SK-N-DZ (cell line): ENCODE measurements around the gene RNF7.
A peak's percentile ranks its signal among the peaks of the same experiment; 100 is the strongest.
"Not testable (repeated sequence)": the region's sequence is repeated elsewhere in the genome, so short reads cannot be mapped to it uniquely, and the experiment has no call there.

Experiments used
- DNase-seq: peaks from one replicate; pipeline ENCODE4 v3.0.0-alpha.2; 2015; ENCODE audit warnings: low spot score

RNF7 gene

GRCh38 chr3:141735176-141735575 is 2.9 kb upstream of the RNF7 start:
- no peak for DNase-seq

GRCh38 chr3:141735770-141736465 is 2.2 kb upstream of the RNF7 start:
- DNase-seq: no peak

DNA sequence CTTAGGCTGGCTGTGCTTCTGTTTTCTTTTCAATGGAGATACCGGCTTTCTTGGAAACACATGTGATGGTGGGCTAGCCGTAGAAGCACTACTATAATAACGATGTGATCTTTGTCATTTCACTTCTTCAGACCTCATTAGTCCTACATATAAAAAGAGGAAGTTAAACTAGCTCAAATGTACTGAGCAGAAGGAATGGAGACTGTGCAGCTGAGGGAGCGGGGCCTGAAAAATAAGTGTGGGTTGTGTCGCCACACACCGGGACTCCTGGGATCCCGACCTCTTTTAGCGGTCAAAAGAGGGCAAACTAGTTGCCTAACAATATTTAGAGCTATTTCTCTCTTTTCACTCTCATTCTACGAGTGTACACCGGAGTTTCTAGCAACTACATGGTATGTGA is 1.0 kb upstream of the RNF7 start:
- DNase-seq: no peak

DNA sequence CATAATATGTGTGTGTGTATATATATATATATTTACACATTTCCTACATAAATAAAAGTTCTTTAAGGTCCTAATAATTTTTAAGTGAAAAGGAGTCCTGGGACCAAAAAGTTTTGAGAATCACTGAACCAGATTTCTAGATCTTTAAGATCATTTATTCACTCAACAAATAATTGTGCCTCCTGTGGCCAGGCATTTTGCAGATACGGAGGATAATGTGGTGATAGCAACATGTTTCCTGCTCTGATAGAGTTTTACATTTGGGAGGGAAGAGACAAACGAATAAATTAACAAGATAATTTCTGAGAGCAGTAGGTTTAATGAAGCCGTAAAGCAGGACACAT is 448 bp upstream of the RNF7 start:
- no peak for DNase-seq

DNA sequence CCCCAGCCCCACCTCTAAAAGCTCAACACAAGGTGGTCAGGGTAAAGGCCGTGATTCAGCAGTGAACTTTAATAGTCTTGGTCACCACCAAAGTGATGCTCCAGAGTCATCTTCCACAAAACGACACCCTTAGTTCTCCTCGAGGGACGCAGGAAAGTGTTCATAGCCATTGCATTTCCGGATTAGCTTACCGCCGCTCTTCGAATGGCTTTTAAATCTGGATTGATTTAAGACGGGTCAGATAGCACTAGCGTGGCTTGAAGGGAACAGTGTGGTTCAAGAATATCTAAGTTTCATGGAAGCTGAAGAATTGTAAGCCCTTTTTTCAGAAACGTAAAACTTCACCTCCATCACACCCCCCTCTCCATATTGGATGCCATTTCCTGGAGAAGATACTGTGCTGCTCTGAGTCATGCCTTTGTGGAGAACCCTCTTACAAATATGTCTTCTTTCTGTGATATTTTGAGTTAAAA is 829 bp downstream of the RNF7 start:
- DNase-seq: peak; percentile 19

DNA sequence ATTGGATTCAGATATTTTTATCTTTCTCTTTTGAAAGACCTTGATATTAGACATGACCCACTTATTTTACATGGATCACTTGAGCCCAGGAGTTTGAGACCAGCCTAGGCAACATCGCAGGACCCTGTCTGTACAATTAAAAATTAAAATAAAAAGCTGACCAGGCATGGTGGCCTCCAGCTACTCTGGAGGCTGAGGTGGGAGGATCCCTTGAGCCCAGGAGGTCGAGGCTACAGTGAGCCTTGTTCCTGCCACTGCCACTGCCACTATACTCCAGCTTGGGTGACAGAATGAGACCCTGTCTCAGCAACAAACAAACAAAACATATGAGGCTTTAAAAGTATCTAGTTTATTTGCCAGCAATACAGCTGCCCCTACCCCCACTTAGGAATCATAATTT is 1.6 kb downstream of the RNF7 start:
- DNase-seq: no peak

DNA sequence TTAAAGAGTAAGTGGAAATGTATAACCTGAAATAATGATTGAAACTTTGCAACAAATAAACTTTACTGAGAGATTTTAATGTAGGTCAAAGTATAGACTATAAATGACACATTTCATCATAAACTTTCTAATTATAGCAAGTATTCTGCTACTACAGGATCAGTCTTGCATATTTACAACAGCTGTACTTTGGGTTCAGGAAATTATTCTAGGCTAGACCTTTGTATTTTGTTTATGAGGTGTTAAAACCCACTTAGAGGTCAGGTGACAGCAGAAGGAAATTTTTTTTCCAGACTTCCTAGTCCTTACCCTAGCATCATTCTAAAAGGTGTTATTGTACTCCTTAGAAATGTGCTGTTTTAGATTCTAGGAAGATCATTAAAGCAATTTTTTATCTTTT is 2.3 kb downstream of the RNF7 start:
- DNase-seq: no peak

- DNase-seq: no peak
Observed at GRCh38 chr3:141743305-141743704, 5.2 kb downstream of the RNF7 start.

DNA sequence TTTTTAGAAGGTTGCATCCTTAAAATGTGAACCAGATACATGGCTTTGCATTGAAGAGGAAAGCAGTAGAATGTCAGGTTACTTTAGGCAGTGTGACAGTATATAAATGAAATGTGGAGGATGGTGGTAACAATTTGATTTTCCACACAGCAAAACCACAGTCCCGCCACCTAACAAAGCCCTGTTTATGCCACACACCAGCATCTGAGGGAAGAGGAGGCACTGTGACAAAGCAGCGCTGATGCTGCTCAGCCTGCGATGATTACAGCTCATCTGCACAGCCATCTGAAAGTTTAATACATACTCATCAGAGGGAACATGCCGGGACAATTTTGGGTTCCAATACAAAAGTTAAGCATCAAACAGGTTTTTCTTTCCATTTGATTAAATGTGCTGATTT is 8.9 kb downstream of the RNF7 start:
- no peak for DNase-seq

- DNase-seq: no peak
Observed at GRCh38 chr3:141753399-141753798, 15.3 kb downstream of the RNF7 start.

GRCh38 chr3:141754032-141754431 is 15.9 kb downstream of the RNF7 start:
- no peak for DNase-seq

DNA sequence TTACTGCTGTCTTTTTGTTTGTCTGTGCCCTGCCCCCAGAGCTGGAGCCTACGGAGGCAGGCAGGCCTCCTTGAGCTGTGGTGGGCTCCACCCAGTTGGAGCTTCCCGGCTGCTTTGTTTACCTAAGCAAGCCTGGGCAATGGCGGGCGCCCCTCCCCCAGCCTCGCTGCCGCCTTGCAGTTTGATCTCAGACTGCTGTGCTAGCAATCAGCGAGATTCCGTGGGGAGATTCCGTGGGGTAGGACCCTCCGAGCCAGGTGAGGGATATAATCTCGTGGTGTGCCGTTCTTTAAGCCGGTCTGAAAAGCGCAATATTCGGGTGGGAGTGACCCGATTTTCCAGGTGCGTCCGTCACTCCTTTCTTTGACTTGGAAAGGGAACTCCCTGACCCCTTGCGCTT is 24.5 kb downstream of the RNF7 start:
- DNase-seq: not testable (repeated sequence)

GRCh38 chr3:141763088-141763750 is 25.1 kb downstream of the RNF7 start, which contains the start of gene GRK7:
Gene GRK7, plus strand, starts transcription at chr3:141763408. Its CDS starts 14,877 bp downstream, at chr3:141778285.
- DNase-seq: no peak

- DNase-seq: no peak
Observed at GRCh38 chr3:141764045-141764444, 25.9 kb downstream of the RNF7 start.

GRCh38 chr3:141764465-141764864 is 26.4 kb downstream of the RNF7 start:
- no peak for DNase-seq

- DNase-seq: no peak
Observed at GRCh38 chr3:141764986-141765385, 26.9 kb downstream of the RNF7 start.

DNA sequence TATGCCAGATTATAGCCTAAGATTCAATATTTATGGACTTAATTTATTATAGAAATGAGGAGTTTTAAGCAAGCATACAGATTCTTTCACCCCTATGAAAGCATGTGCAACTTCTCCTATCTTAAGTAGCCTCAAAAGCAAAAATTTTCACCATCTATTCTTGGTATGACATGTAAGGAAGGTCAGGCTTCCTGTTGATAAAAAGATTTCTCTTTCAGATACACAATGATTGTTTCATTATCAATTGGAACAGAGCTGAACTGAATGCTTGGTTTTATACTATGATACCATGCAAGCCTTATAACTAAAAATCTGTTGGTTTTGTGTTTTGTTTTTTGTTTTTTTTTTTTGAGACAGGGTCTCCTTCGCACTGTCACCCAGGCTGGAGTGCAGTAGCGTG is 29.0 kb downstream of the RNF7 start:
- no peak for DNase-seq

GRCh38 chr3:141769221-141769894 is 31.3 kb downstream of the RNF7 start:
- peak; percentile 96 for DNase-seq

- no peak for DNase-seq
Observed at GRCh38 chr3:141773676-141774075, 35.6 kb downstream of the RNF7 start.

DNA sequence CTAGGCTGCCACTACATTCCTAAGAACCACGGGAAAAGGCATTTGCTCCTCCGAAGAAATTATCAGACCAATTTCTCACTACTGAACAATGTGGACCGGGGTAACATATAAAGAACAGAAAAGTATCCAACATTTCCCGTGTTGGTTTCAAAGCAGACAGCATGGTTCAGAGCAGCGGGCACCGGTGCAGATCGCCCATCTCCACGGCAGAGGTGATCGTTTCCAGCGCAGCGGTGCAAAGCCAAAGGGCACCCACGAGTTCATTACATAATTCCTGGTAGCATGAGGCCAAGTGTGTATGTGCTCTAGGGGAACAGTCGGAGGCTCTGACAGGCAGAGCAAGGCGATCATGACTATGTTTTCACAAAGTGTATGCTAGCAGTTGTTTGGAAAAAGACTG is 38.3 kb downstream of the RNF7 start:
- DNase-seq: no peak

DNA sequence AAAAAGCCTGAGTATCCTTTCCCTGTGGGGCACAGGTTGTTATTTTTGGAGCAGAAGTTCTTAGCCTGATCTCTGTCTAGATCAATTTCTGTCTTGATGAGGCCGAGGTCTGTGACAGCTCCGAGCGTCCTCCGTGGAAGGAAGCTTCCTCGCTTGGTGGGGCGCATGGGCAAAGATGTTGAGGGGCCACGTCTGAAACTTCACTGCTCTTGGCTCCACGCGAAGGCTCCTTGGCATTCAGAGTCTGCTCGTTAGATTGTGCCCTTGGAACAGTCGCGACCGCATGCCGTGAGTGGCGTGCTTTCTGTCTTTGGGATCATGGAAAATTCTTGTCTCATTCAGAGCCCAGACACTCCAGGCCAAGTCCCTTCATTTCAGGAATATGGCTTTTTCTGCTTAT is 38.8 kb downstream of the RNF7 start:
- no peak for DNase-seq

DNA sequence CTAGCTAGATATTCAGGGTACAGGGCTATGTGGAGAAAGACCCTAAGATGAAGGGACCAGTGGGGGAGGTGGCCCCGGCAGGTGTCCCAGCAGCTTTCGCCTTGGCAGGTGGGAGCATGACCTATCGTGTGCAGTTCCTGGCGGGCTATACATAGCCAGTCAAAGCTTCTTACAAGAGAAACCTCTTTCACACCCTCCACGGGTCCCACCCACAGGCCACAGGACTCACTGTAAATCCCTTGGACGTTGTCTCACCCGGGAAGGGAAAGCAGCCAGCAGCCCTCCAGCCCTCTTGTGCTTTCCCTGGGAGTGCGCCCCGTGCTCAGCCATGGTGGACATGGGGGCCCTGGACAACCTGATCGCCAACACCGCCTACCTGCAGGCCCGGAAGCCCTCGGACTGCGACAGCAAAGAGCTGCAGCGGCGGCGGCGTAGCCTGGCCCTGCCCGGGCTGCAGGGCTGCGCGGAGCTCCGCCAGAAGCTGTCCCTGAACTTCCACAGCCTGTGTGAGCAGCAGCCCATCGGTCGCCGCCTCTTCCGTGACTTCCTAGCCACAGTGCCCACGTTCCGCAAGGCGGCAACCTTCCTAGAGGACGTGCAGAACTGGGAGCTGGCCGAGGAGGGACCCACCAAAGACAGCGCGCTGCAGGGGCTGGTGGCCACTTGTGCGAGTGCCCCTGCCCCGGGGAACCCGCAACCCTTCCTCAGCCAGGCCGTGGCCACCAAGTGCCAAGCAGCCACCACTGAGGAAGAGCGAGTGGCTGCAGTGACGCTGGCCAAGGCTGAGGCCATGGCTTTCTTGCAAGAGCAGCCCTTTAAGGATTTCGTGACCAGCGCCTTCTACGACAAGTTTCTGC is 40.1 kb downstream of the RNF7 start:
- no peak for DNase-seq
